ENCODE measurements around the gene TENT4A.
A peak's percentile ranks its signal among the peaks of the same experiment; 100 is the strongest.

The TENT4A gene

DNA sequence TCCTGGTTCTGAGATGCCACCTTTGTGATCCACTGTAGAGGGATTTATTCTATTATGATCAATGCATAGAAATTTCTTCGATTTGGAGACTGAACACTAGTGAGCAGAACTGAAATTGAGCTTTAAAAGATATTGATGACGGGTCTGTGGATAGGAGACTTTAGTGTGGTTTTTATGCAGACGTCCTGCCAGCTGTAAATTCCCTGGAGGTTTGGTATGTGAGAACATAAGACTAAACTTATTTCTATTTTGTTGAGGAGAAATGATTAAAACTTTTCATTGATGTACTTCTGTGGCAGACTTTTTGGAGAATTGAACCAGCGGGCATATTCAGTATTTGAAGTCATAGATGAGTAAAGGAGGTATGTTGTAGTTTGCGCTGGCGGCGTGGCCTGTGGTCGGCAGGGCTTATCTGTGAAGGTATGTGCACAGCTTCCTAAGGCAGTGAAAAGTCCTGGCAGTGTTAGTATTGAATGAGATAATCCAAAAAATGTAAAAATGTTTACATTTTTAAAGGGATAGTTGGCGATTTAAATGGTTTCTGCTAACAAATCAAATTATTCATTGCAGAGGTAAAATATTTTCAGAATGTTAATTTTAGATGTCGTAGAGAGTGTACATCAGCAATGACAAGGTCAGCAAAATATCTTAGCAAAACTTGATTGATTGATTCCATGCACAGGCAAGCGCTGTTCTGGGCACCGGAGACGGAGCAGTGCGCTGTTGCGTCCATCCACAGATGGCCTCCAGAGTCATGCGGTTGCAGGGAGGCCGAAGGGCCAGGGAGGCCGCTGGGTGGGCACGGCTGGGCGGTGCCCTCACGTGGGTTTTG is 20.4 kb downstream of the TENT4A start:
- no peak for DNase-seq (ENCODE audit: low spot score)

GRCh38 chr5:6734243-6734700 is 21.0 kb downstream of the TENT4A start:
- DNase-seq (ENCODE audit: low spot score) = no peak

GRCh38 chr5:6734781-6735180 is 21.5 kb downstream of the TENT4A start:
- no peak for DNase-seq (ENCODE audit: low spot score)

GRCh38 chr5:6736106-6736505 is 22.9 kb downstream of the TENT4A start:
- DNase-seq (ENCODE audit: low spot score) = no peak

GRCh38 chr5:6736524-6737042 is 23.4 kb downstream of the TENT4A start:
- no peak for DNase-seq (ENCODE audit: low spot score)

GRCh38 chr5:6737043-6737941 is 24.1 kb downstream of the TENT4A start:
- DNase-seq (ENCODE audit: low spot score) = no peak

- DNase-seq (ENCODE audit: low spot score) = no peak
Measured at GRCh38 chr5:6739603-6740002, 26.4 kb downstream of the TENT4A start.

DNA sequence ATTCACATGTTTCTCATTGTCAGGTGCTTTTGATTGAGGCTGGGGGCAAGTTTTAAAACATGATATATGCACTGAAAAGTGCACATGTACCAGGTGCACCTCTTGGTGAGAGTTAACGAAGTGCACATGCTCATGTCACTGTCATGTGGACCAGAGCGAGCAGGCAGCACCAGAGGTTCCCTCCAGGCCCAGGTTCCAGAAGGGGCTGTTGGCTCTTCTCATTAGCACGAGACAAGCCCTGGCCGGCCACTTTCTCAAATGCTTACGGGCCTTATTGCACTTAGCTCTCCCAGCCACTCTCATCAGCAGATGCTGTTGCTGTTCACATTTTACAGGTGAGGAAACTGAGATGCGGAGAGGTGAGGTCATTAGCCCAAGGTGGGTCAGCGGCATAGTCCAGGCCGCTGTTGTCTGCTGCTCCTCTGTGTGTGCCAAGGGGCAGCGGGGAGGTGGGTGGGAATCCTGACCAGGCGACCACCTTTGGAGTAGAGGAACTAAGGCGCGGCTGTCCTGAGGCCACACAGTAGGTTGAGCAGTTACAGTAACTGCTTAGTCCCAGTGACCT is 27.4 kb downstream of the TENT4A start:
- no peak for DNase-seq (ENCODE audit: low spot score)

DNA sequence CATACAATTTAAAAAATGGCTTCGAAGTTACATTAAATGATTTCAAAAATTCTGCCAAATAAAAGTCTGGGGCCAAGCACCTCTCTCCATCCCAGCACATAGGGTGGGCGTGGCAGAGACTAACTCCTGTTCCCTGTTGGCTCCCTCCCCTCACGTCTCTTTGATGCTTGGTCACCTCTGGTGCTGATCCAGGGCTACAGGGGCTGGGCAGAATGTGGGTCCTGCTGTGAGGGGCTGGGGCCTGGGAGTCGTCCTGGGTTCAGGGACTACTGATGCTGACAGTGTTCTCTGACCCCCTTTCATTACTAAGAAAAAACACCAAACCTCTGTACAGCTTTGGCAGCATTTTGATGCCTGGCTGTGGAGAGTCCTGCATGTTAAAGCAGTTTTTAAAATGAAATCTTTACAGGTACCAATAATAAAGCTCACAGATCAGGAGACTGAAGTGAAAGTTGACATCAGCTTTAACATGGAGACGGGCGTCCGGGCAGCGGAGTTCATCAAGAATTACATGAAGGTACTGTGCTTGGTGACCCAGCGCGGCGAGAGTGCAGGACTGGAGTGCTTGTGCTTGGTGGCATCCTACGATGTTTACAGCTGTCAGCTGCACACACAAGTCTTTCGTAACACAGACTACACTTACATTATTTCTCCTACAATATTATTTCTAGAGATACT is 29.0 kb downstream of the TENT4A start:
- no peak for DNase-seq (ENCODE audit: low spot score)

GRCh38 chr5:6743161-6743560 is 29.9 kb downstream of the TENT4A start:
- no peak for DNase-seq (ENCODE audit: low spot score)

DNA sequence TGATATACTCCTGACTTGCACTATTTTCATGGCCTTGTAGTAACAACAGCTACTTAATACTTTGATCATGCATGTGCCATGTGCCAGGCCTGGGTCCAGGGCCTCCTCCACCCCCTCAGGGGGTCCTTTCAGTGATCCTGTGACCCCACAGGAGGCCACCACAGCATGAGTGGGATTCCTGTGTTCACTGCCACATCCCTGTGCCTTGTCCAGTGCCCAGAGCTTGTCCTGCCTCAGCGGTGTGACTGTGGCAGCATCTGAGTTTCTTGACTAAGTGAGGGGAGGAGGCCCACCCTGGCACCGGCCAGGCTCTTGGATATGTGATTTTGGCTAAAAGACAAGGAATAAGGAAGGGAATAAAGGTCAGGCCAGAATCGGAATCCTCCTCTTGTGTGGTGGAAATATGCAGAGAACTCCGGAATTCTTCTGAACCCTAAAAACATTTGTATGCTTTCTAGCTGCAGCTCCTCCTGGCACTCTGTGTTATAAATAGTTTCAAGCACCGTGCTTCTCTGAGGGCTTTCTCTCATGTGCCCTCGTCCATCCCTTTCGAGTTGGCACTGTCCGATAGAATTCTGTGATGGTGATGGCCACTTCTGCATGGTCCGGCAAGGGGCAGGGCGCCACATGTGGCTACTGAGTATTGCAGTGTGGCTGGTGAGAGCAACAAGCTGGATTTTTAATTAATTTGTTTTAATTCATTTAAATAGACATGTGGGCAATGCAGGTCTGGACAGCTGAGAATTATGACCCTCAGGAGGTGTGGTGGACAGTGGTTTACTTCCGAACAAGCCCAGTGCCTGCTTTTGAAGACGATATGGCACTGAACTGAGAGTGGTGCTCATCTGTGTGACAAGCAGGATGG is 31.8 kb downstream of the TENT4A start:
- DNase-seq (ENCODE audit: low spot score) = no peak

- peak; percentile 66 for DNase-seq (ENCODE audit: low spot score)
Measured at GRCh38 chr5:6745706-6746222, 32.5 kb downstream of the TENT4A start.

DNA sequence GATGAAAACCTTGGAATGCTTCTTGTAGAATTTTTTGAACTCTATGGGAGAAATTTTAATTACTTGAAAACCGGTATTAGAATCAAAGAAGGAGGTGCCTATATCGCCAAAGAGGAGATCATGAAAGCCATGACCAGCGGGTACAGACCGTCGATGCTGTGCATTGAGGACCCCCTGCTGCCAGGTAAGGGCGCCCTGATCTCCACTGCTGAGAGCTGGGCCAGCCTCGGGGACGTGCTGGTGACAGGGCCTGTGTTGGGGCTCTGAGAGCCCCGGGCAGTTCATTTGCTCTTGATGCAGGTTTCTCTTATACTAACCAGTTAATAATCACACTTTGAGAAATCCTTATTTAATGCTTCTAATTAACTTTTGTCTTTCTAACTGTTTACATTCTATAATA is 33.0 kb downstream of the TENT4A start:
- DNase-seq (ENCODE audit: low spot score) = no peak

DNA sequence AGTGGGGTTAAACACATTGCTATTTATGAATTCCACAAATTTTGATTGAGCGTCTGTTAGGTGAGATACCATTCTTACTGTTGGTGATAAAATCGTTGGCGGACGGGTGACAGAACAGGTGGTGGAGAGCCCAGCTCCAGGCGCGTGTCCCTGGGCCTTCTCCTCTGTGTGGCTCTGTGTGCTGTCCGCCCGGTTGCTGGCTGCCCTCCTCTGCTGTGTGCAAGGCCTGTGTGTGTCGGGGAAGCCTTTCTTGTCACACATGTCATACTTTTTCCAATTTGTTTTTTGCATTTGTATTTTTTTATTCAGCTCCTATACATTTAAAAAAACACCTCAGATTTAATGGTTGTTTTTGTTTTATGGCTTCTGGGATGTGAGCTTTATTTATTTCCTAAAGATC is 33.9 kb downstream of the TENT4A start:
- DNase-seq (ENCODE audit: low spot score) = no peak

DNA sequence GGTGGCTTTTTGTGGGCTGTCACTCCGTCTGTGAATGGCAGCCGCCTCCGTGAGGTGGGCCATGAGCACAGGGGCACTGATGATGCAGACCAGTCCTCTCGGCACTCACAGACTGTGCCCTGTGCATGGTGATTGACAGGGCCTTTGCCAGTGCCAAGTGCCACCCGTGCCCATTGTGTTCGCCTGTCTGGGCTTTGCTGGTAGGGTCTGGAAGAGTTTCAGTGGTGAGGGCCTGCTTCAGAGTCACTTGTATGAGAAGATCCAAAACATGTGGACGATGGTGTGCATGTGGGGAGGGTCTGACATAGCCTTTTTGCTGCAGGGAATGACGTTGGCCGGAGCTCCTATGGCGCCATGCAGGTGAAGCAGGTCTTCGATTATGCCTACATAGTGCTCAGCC is 34.9 kb downstream of the TENT4A start:
- DNase-seq (ENCODE audit: low spot score) = no peak

DNA sequence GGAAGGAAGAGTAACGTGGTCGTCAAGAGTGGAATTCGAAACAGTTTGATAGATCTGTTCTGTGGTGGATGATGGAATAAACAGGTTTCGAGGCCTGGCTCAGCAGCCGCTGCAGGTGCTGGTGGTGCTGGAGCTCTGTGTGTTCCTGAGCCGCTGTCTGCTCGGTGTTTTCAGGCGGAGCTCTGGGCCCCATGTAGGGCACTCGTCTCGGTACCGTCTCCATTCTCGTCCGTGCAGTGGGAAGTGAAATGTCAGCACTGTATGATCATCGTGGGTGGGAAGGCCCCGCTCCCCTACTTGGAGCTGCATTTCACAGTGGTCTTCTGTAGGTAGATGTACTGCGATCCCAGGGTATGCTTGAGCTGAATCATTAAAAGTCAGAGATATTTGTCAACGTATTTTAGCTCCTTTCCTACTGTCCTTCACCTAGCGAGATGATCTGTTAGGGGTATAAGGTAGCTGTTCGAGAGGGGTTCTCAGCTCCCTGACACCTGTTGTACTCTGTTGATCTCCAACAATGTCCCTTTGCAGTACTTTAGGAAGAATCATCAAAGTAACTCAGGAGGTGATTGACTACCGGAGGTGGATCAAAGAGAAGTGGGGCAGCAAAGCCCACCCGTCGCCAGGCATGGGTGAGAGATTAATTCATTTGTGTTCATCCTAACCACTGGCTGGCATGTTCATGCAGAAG is 35.9 kb downstream of the TENT4A start:
- DNase-seq (ENCODE audit: low spot score) = no peak

- no peak for DNase-seq (ENCODE audit: low spot score)
Measured at GRCh38 chr5:6750142-6750840, 37.1 kb downstream of the TENT4A start.

DNA sequence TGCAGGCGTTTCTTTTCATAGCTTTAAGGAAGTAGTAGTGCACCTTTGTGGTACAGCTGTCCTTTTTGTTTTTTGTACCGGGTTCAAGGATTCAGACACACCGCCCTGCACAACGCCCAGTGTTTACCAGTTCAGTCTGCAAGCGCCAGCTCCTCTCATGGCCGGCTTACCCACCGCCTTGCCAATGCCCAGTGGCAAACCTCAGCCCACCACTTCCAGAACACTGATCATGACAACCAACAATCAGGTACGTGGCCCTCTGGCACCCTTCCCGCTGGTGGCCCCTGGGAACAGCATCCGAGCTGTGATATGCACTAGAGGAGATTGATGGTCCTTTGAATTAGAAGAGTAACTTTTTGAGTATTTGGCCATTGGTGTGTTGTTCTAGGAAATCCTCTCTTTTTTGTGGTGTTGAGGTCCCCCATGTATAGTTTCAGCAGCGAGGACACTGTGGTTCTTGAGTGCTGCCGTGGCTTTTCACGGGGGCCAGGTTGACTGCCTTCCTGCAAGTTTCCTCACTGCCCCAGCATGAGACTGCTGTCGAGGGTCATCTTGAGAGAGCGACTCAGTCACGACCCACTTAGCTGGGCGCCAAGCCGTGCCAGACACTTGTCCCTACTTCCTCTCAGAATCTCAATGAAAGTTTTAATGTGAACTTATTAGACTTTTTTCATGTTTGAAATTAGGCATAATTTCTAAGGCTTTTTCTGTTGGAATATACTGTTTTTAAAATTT is 37.9 kb downstream of the TENT4A start:
- no peak for DNase-seq (ENCODE audit: low spot score)

- no peak for DNase-seq (ENCODE audit: low spot score)
Measured at GRCh38 chr5:6752236-6752635, 39.0 kb downstream of the TENT4A start.

Measured in hematopoietic multipotent progenitor cell treated with erythropoietin and hydrocortisone succinate and interleukin-3 and kit ligand, for 15 days (in vitro differentiated cells).